HG02938 (cell line): Measurements from ENCODE around the gene SELENBP1.

ENCODE experiments used
- ATAC-seq: cut with Tn5 transposase; IDR thresholded peaks from one replicate; pipeline ENCODE4 v1.9.1; 2021; ENCODE audit warnings: mild to moderate bottlenecking, moderate library complexity; ENCODE audit not compliant: unreplicated experiment

SELENBP1 gene

DNA sequence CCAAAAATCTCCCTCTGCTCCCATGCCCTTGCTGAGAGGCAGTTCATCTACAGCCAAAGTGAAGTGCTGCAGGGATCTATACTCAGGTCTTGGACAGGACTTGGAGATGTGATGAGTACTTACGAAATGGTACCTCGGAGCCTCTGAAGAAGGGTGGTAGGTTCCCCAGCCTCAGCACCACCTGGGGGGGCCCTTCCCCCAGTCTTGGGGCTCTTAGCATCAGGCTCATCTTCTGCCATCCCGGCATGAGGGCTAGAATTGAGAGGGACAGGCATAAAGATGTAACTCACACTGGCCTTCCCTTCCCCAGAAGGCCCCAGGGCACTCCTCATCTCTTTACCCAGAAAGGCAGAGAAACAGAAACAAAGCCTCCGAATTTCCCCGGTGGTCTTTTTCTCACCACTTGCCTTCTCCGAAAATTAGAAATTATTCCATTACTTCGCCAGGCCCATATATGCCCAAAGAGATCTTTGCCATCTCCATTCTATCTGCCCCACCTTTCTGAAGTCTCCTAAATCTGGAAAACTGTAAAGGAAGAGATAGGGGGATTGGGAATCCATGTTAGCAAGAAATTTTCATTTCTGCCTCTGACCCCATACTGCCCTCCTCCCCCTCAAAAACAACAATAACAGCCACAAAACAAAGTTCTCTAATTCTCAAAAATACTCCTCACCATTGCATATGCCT lies 26.3 kb downstream of the SELENBP1 start:
- ATAC-seq: no peak

DNA sequence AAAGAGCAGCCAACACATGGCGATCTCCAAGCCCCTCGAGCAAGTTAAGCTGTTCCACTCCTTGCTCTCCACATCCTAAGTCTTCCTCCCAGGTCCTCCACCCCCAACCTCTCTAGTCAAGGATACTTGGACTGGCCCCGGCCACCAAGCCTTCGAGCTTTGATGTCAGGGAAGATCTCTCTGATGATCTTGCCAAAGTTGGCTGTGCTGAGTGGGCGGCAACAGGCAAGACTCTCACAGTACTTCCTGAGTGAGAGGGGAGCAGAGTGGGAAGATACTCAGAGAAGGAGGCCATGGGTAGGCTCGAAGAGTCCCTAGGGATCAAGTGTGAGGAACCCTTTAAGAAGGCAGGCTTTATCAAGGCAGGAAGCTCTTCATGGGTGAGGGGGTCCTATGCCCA lies 28.2 kb downstream of the SELENBP1 start:
- ATAC-seq: no peak

DNA sequence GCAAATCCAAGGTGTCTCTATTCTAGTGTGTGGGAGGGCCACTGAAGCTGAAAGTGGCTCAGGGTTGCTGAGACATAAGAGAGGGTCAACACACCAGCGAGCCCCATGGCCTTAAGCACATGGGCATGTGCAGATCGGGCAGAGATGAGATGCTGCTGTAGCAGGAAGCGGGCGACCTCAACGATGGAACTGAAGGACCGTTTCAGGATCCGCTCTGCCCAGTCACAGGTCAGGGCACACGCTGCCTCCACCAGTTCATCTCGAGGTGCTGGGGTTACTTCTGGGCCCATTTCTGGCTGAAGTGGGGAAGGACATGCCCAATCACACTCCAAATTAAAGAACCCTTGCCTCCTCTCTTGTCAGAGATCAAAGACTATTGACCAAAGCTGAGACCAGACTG lies 28.9 kb downstream of the SELENBP1 start:
- no peak for ATAC-seq

DNA sequence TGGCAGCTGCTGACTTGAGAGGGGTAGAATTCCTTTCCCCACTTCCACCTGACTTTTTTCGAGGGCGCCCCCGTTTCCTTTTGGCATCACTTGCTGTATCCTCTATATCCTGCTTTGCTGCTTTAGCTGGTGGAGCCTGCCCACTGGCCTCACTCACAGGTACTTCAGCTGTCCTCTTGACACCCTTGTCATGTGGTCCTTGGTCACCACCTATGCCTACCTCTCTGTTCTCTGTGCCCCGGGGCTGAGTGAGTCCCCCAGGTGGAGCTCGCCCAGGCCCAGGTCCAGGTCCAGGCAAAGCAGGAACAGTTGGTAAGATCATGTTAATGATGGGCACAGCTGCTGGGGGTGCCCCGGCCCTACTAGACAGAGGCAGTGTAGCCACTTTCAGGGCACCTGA lies 29.9 kb downstream of the SELENBP1 start:
- ATAC-seq: no peak

DNA sequence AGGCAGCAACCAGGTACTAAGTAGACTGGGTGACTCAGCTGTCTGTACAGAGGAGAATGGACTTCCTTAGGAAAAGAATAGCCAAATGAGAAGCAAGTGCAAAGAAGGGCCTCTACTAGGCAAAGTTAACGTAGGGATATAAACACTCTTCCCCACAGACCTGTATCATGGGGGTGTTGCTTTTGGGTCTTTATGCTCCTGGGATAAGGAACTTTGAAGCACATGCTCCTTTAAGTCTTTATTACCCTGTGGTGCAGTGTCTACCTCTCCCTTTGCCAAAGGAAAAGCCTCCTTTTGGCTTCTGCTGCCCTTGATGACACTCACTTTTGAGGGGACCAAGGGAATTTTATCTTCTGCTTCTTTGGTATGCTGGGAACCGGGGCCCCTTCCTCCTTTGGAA lies 30.5 kb downstream of the SELENBP1 start:
- ATAC-seq: no peak

DNA sequence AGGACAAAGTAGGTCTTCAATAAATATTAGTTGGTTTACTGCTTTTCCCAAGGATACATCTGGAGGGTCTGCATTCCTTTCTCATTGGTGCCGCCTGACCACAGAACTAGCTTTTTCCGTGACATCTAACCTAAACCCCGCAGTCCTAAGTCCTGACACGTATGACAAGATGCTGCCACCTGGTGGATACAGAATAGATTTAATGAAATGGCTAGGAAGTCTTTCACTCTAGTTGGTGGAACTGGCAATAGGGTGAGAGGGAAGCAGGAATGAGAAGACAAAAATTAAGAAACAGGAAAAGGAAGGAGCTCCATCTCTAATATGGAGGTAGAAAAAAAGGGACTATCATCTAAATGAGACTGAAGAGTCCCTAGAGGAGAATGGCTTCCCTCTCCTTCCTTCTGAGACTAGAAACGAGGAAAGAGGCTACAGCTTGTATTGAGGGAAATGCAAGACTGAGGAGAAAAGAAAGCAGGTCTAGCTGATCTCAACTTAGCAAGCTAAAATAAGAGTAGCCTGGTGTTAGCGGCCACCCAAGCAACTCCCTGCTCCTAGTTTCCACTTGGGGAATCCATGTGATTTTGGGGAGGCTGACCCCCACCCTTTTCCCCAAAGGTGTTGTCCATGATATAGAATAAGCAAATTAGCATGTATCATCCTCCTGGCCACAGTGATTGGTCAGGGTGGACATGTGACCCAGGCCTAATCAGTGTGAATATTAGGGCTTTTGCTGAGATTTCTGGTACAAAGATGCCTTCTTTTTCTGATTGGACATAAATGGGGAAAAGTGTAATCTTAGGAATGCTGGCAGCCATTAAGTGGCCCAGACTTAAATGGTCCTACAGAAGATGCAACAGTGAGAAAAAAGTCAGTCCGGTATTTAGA lies 31.4 kb downstream of the SELENBP1 start:
- no peak for ATAC-seq

DNA sequence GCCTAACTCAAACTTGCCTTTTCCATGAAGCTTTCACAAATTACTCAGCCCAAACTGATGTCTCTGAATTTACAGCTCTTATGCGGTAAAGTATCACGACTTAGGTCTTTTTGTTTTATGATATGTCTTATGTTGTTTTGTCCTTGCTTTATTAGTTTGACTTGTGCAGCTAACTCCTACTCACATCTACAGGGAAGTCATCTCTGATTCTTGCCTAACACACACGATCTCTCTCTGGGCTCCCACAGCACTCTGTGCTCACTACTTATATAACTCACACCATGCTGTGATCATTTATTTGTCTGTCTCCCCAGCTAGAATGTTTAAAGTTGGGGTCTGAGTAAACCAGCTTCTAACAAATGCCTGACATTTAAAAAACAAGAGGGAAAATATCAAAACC lies 35.9 kb downstream of the SELENBP1 start:
- ATAC-seq: no peak

DNA sequence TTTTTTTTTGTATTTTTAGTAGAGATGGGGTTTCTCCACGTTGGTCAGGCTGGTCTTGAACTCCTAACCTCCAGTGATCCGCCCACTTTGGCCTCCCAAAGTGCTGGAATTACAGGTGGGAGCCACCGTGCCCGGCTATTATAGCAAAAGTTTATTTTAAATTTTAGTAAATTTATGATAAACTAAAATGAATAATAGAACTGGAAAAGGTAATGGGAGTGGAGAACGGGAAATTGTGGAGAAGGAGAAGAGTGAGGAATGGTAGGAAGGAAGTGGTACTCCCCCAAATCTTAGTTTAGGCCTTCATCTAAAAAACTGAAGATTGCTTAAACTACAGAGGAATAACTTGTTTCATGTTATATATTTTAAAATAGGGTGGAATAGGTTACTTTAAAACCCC lies 37.7 kb downstream of the SELENBP1 start:
- ATAC-seq: no peak

DNA sequence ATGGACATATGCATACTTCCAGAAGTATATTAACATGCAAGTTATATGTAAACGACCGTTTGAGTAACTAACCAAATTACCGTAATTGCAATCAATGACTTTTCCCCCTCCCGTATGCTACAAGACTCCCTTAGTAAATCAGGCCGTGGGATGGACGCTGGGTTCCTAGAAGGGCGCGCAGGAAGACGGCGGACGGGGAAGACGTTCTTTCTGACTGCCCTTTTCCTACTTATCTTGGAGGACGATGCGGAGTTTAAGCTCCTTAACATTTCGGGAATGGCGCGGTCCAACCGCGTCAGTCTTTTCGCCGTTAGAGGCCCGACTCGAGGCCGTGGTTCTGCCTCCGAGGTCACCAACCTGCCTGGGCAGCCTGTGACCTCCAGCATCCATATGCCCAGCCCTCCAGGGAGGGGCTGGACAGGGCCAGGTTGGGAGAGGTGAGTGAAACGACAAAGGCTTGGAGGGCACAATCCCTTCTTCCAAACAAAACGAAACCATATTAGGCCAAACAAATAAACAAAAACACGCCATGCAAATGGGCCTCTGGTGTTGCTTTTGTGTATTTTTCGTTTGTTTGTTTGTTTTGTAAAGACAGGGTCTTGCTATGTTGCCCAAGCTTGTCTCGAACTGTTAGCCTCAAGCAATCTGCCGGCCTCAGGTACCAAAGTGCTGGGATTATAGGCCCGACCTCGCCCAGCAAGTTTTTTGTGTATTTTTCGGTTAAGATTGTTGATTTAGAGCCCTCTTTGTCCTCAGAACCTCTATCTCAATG lies 44.4 kb downstream of the SELENBP1 start:
- peak; percentile 19 for ATAC-seq

DNA sequence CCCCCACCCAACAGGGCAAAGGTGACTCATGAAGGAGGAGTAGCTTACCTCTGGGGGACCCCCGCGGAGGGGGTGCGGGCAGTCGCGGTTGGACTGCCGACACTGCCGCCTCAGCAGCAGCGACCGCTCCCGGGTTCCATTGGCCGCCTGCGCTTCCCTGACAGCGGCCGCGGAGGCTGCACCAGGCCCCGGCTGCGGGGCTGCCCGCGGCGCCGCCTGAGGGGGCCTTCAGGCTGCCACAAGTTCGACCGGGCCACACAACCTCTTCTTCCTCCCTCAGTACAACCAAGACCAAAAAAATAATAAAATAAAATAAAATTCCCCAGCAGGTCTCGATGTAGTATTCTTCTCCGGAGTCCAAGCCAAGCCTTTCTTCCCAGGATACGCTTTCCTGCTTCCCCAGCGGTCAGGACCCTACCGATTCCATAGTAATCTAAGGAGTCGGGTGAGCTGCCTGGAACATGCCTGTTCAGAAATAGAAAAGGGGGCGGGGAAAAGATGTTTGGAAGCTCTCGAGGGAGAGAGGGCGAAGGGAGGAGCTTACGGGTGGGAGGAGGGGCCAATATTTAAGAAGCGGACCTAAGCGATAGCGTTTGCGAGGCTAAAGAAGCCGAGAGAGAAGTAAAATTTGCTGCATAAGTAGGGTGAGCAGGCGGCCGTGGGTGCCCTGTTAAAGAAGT lies 45.1 kb downstream of the SELENBP1 start, which contains the start of gene PI4KB:
Gene PI4KB (minus strand): TSS at position 194 of the 680 bp plus-strand sequence. CDS start 10,935 bp downstream, outside the sequence.
- peak; percentile 67 for ATAC-seq

DNA sequence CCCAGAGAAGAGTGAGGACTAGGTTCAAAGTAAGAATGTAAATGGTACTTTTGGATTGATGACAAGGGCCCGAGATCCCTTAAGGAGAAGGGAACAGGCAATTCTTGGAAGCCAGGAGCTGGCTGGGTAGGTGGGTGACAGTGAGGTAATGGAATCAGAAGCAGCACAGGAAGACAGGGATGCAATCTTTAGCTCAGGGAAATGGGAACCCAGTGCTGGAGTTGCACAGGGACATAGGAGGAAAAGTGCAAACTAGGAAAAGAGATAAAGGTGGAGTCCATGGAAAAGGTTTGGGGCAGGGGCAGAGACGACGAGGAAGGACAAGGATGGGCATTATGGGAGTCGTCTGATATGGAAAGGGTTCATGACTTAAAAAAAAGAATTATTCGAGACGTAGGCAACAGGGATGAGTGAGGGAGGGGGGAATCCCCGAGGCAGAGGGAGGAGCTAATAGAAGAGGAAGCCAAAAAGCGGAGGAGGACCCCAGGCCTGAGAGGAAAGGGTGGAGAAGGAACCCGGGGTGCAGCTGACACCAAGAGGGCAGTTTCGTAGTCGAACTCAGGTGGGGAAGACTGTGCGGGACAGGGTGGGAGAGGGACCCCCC lies 45.8 kb downstream of the SELENBP1 start:
- peak; percentile 51 for ATAC-seq

DNA sequence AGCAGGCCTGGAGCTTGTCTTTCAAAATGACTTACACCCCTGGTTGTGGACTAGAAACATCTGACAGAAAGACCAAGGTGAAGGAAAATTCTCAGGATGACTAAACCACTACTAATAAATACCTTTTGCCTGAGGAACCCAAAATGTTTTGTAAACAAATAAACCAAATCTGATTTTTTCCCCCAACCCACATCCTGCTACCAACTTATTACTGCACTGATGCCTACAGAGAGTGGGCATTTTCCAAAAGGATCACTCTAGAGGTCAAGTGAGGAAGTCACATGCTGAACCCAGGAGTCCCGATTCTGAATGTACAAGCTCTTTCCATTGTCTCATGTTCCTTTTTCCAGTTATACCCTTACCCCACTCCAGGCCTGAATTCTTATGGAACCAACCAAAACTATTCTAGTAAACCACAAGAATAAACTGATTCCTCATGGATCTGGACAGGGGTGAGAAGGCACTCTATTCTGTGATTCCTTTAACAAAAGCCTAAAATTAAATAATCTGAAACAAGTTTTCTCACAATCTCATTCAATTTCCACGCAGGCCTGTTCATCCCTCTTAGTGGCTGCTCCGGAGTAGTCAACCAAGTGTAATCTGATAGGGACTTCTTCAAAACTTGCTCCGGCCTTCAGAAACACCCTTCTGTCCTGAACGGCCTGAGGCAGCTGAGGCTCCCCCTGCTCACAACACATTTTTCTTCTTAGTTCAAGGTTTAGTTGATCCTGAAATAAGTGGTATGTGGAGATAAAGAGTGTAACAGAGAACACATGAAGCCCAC lies 46.7 kb downstream of the SELENBP1 start:
- ATAC-seq: no peak

DNA sequence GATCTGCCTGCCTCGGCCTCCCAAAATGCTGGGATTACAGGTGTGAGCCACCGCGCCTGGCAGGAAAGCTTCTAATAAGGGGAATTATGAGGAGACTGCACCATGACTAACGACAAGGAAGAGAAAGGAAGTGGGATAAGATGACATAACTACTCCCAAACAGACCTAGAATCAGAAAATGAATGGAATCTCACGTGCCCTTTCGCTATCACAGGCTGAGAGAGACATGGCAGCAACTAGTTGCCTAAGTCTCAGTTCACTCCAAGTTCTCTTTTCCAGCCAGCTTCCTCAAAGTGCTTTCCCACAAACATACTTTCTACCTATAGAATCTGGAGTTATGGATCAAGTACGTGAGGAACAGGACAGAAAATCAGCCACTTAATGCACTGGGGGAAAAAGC lies 47.3 kb downstream of the SELENBP1 start:
- no peak for ATAC-seq

DNA sequence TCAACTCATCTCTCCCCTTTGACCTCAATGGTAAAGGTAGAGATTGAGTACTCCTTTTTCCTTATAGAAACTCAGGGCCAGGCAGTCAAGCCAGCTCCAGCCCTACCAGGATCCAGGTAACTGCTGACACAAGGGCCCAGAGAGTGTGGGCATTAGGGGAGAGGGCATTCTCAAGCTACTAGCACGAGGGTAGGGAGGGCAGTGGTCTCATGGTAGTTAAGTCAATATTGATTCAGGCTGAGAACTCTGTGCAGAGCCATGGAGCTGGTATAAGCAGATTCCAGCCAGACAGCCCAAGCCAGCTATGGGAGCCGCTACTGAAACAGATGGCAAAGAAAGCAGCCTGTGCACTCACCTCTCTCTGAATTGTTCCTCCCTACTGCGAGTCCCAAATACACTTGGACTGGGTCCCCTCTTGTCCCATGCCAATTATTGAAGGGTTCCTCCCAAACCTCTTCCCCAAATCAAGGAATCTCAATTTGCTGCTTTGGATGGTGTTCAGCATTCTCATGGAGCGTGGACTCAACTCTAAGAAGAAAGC lies 48.0 kb downstream of the SELENBP1 start:
- ATAC-seq: no peak

DNA sequence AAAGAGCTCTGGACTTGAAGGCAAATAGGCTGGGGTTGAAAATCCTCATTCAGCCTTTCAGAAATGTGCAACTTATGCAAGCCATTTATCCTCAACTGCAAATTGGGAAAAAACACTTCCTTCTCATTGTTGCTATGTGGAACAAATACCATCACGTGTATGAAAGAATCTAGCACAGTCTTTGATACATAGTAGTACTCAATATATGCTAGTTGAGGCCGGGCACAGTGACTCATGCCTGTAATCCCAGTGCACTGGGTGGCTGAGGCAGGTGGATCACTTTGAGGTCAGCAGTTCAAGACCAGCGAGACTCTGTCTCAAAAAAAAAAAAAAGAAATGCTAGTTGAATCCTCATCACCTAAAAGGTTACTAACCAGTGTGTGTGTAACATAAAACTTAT lies 53.5 kb downstream of the SELENBP1 start:
- no peak for ATAC-seq

DNA sequence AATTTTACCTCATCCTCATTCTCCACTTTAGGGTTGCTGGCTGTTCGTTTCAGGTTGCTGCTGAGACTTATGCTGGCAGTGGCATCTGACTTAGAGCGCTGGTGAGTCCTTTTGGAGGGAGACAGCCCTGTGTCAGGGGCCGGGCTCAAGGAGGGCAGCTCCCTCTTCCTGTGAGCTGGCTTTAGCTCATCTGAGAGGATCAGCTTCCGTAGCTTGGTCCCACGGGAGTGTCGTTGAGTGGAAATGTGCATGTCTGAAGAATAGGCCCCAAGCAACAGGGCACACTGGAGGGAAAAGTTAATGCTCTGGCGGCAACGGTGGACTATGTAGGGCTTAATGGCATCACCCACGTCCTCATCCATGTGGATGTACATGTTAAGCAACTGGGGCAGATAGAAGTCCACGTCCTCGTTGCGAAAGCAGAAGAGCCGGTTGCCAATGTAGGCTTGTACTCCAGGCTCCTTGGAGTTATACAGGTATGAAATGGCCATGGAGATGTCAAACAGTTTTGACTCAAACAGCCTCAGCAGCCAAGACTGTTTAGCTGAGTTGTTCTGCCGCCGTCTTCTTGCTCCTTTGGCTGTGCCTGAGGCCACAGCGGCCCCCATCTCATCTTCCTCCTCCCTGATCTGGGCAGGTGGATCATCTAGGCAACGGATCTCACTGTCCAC lies 56.8 kb downstream of the SELENBP1 start:
- no peak for ATAC-seq
